Activated CD8-positive, alpha-beta memory T cell treated with anti-CD3 and anti-CD28 coated beads for 36 hours (primary cell): ENCODE data around the gene CC2D2B. TPM values are rescaled to one million over a fixed set of nuclear protein-coding genes. Genes with fewer than 3 reads are reported as not detected.
"Not testable (repeated sequence)": the region's sequence is repeated elsewhere in the genome, so short reads cannot be mapped to it uniquely, and the experiment has no call there.

Experiments used
- CTCF ChIA-PET: fragments of 350-600 bp; sonication (Branson Sonifier 250); formaldehyde crosslinking; loops from one replicate; lab custom pipeline; 2021; ENCODE audit warnings: antibody characterized with exemption; lab: Charles Lee
- POLR2A ChIA-PET: fragments of 350-600 bp; sonication (Branson Sonifier 250); formaldehyde crosslinking; loops from one replicate; lab custom pipeline; 2021; ENCODE audit warnings: antibody characterized with exemption; lab: Charles Lee
- total RNA-seq, 2 experiments: library from RNA; stranded (reverse); gene quantifications; one replicate each; pipeline ENCODE4 v1.2.3, GENCODE V29; 2021

The CC2D2B gene
- total RNA-seq, 2 experiments from 2014 or later: not detected

DNA sequence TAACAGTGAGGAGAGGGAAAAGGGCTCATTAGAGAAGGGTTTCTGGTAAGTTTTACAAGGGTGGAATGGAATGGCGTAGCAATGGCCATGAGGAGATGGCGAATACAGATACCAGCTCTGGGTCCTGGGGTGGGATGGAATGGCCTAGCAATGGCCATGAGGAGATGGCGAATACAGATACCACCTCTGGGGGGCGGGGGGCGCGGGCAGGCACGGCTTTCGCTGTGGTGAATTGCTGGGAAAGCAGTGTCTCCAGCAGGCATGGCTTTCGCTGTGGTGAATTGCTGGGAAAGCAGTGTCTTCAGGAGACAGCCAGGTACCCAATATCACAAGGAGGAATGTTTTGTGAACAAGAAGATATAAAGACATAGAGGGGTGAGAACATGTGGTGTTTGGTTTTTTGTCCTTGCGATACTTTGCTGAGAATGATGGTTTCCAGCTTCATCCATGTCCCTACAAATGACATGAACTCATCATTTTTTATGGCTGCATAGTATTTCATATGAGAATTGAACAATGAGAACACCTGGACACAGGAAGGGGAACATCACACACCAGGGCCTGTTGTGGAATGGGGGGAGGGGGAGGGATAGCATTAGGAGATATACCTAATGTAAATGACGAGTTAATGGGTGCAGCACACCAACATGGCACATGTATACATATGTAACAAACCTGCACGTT, 1.7 kb upstream of the CC2D2B start:
- CTCF ChIA-PET: interaction anchor here (0.8 to 1.6 kb wide), 3 partner anchors 41 to 213 kb away, joined by 3 to 6 read pairs (median 3); partner anchors contain the start of gene TCTN3
- POLR2A ChIA-PET: not testable (repeated sequence)

- ChIA-PET CTCF (interaction anchor here (0.8 to 1.6 kb wide), 5 partner anchors 42 to 223 kb away, joined by 3 to 7 read pairs (median 3); partner anchors contain the start of genes TCTN3 and ZNF518A), POLR2A (interaction anchor here (1.0 kb wide), 1 partner anchor 42 kb away, joined by 3 read pairs; no protein-coding TSS in a partner anchor)
These were observed 909 bp upstream of the CC2D2B start for GRCh38 chr10:95906677-95907455.

GRCh38 chr10:95908450-95908849, 675 bp downstream of the CC2D2B start:
- ChIA-PET CTCF (no interaction called here), POLR2A (interaction anchor here (0.6 kb wide), 2 partner anchors 215 to 255 kb away, joined by 3 read pairs; partner anchors contain the start of gene TCTN3)

- CTCF ChIA-PET: no interaction called here
These were observed 1.8 kb downstream of the CC2D2B start for GRCh38 chr10:95909561-95909960.

GRCh38 chr10:95916039-95916438, 8.3 kb downstream of the CC2D2B start:
- CTCF ChIA-PET, POLR2A ChIA-PET: not testable (repeated sequence)

More at GRCh38 chr10:95909561-95909960, 1.8 kb downstream of the CC2D2B start:
- POLR2A ChIA-PET: no interaction called here

- ChIA-PET CTCF (no interaction called here), POLR2A (no interaction called here)
These were observed 13.1 kb downstream of the CC2D2B start for GRCh38 chr10:95920798-95921426.

GRCh38 chr10:95925033-95925432, 17.3 kb downstream of the CC2D2B start:
- CTCF ChIA-PET: no interaction called here

DNA sequence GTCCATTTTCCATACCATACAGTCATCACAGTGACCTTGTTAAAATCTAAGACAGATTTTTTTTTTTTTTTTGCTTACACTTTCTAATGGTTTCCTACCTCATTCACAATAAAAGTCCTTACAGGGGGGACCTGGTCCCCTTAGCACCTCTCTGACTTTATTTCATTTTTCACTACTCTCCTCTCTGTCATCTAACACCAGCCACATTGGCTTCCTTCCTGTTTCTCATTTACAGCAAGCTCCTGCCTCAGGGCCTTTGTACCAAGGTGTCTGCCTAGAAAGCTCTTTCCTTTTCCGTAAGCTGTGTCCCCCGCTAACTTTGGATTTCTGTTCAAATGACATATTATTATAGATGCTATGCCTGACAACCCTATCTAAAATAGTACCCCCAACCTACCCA, 27.7 kb downstream of the CC2D2B start:
- ChIA-PET CTCF (no interaction called here), POLR2A (no interaction called here)

More at GRCh38 chr10:95925033-95925432, 17.3 kb downstream of the CC2D2B start:
- POLR2A ChIA-PET: no interaction called here

DNA sequence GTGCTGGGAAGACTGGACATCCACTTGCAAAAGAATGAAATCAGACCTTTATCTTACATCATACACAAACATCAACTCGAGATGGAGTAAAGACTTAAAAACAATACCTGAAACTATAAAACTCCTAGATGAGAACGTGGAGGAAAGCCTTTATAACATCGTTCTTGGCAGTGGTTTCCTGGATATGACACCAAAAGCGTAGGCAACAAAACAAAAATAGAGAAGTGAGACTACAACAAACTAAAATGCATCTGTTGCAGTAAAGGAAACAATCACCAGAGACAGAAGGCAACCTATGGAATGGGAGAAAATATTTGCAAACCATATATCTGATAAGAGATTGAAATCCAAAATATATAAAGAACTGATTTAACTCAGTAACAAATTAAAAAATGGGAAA, 33.3 kb downstream of the CC2D2B start:
- CTCF ChIA-PET: no interaction called here
- POLR2A ChIA-PET: no interaction called here

- CTCF ChIA-PET: no interaction called here
These were observed 55.6 kb downstream of the CC2D2B start for GRCh38 chr10:95963202-95963990.

GRCh38 chr10:95963991-95964389, 56.2 kb downstream of the CC2D2B start:
- POLR2A ChIA-PET: no interaction called here
- CTCF ChIA-PET: no interaction called here

More at GRCh38 chr10:95963202-95963990, 55.6 kb downstream of the CC2D2B start:
- POLR2A ChIA-PET: no interaction called here

- ChIA-PET CTCF (no interaction called here), POLR2A (no interaction called here)
These were observed 57.0 kb downstream of the CC2D2B start for GRCh38 chr10:95964756-95965155.

- ChIA-PET POLR2A (no interaction called here), CTCF (no interaction called here)
These were observed 68.8 kb downstream of the CC2D2B start for GRCh38 chr10:95976362-95977229.

DNA sequence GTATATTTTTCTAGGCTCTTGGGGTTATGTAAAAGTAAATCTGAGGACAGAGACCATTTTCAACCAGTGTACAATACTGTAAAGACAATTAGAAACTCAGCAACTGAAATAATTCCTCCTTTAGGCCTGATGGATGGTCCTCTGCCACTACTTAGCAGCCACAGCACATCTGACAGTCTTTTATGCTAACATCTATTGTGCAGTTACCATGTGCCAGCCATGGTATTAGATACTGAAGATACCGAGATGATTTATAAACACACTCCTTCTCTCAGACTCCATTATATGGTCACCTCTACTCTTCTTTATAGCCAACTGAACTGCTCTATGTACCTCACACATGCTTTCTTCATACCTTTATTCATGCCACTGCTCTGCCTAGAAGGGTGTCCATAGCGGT, 74.4 kb downstream of the CC2D2B start:
- CTCF ChIA-PET: no interaction called here
- POLR2A ChIA-PET: no interaction called here

GRCh38 chr10:95987685-95988426, 80.1 kb downstream of the CC2D2B start:
- ChIA-PET POLR2A (no interaction called here), CTCF (no interaction called here)

DNA sequence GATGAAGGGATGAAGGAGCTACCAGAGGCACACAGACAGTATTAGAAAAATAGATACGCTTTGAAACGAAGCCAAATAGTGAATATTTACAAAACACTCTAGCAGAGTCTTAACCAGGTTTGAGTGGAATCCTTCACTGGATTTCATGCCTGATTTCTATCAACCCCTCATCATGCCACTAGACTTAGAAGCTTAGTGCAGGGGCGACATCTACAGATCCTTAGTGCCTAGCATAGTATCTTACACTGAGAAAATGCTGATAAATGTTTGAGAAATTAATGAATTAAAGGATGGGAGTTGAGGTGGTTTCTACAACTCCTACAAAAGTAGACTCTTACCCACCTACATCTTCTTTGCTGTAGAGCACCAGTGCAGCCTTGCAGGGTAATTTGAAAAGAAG, 80.9 kb downstream of the CC2D2B start:
- CTCF ChIA-PET: no interaction called here

GRCh38 chr10:95994376-95994775, 86.6 kb downstream of the CC2D2B start:
- CTCF ChIA-PET, POLR2A ChIA-PET: not testable (repeated sequence)

More for the DNA sequence above, 80.9 kb downstream of the CC2D2B start:
- POLR2A ChIA-PET: no interaction called here
